Cardiac fibroblast (primary cell): ENCODE results near the gene PIGK.

Source experiments
- DNase-seq, 2 donors: peaks; one replicate each; pipeline versions ENCODE4 v3.0.0 to v3.0.0-alpha.2; 2010; ENCODE audit warnings: low read depth in 2 of 2
- H3K4me3 ChIP-seq, 2 donors: replicated peaks in 1 of 2; 1 replicate in 1 of 2; 2 replicates in 1 of 2; pipeline ENCODE4 v1.5.1; 2011; ENCODE audit warnings: low read depth in 2 of 2, low read length in 2 of 2, mild to moderate bottlenecking in 2 of 2, moderate library complexity in 1 of 2
- CTCF ChIP-seq: IDR thresholded peaks from one replicate; pipeline ENCODE4 v1.5.1; 2011; ENCODE audit warnings: low read depth, mild to moderate bottlenecking, low read length, inconsistent platforms

The PIGK gene

GRCh38 chr1:77239311-77239710 lies 20.1 kb upstream of the PIGK start:
- no peak for TF ChIP-seq CTCF
- H3K4me3 ChIP-seq: no peak overlapping the region
- no peak for DNase-seq

- DNase-seq: no peak
- no peak overlapping the region for H3K4me3 ChIP-seq
- TF ChIP-seq CTCF: no peak
These were observed 19.2 kb upstream of the PIGK start for GRCh38 chr1:77238462-77238861.

- DNase-seq: no peak
- H3K4me3 ChIP-seq: no peak overlapping the region
- no peak for TF ChIP-seq CTCF
These were observed 15.7 kb upstream of the PIGK start for GRCh38 chr1:77234943-77235342.

GRCh38 chr1:77234096-77234495 lies 14.9 kb upstream of the PIGK start:
- H3K4me3 ChIP-seq: no peak overlapping the region
- TF ChIP-seq CTCF: no peak
- no peak for DNase-seq

- TF ChIP-seq CTCF: no peak
- no peak for DNase-seq
- H3K4me3 ChIP-seq: no peak overlapping the region
These were observed 13.6 kb upstream of the PIGK start for GRCh38 chr1:77232829-77233228.

- H3K4me3 ChIP-seq: no peak overlapping the region
- peak in 1 of 2 donors; percentile 35 for DNase-seq
- no peak for TF ChIP-seq CTCF
These were observed 10.8 kb upstream of the PIGK start for GRCh38 chr1:77230051-77230450.

- TF ChIP-seq CTCF: no peak
These were observed 9.6 kb upstream of the PIGK start for GRCh38 chr1:77228836-77229235.

More at GRCh38 chr1:77228836-77229235, 9.6 kb upstream of the PIGK start:
- DNase-seq: no peak
- H3K4me3 ChIP-seq: no peak overlapping the region
